Measurements from ENCODE around the gene DNASE1L1.

DNASE1L1 gene

DNA sequence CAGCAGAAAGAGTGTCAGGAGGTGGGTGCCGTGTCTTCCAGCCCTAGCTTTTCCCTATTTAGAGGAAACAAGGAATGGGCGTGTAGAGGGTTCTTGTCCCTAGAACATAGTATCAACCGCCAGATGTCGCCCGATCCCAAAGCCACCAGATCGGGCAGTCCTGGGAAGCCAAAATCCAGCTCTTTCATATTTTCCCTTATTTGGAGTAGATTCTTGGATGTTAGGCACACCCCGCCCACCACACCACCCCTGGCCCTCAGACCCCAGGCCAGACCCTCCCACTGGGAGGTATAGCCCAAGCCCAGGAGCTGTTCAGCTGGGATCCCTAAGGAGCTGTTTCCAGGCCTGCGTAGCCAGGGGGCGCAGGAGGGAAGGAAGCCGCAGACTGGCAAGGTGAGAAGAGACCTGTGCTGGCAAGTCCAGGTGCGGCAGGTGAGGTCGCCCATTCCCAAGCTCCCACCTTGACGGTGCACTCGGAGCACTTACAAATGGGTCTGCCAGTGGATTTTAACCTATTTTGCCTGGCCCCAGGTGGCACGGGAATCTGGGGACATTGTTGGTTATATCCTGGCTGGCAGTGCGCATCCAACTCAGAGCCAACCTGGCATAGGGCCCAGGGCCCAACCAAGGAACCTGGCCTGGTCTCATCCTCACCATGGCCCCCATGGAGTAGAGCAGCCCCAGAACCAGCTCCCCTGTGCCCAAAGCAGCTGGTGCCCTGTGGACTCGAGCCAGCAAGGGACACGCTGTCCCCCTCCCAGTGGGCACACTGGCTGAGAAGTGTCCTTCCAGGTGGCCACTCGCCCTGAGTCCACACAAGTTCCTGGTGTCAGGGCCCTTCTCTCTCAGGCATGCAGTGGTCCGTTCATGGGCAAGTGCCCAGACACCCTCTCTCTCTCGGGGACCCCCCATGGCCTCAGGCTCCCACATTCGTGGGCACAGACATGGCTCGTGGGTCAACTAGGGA lies 35.4 kb downstream of the DNASE1L1 start:
- H3K36me3 Mint-ChIP-seq (ENCODE audit: low read depth): peaks cover 7% of the 10 kb centered on the region
- no peaks in the 10 kb centered on the region for H3K27me3 Mint-ChIP-seq (ENCODE audit: low read depth)
- peak overlapping the region; percentile 31 for H3K27ac Mint-ChIP-seq
- H3K4me1 Mint-ChIP-seq (ENCODE audit: low read depth): peaks cover 16% of the 10 kb centered on the region
- H3K9me3 Mint-ChIP-seq: no peaks in the 10 kb centered on the region
- peak overlapping the region; percentile 74 for H3K4me3 Mint-ChIP-seq

DNA sequence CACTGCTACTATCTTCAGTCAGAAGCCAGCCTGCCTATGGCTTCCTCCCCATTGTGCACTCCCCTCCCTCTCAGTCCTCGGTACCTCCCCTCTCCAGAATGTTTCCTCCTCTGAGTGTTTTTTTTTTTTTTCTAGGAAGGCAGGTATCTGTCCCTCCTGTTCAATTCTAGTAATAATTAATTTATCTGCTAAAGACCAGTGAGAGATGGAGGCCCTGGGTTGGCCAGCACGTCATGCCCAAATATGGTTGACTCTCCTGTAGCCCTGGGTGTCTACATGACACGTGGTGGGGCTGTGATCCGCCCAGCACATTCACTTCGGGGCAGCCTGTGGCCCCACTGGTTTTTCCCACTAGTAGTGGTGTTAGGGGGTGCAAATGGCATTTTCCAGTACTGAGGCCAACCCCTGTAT lies 36.4 kb downstream of the DNASE1L1 start:
- Mint-ChIP-seq H3K27ac (peak overlapping the region; percentile 92), H3K27me3 (ENCODE audit: low read depth) (no peaks in the 10 kb centered on the region), H3K4me3 (peak overlapping the region; percentile 81), H3K36me3 (ENCODE audit: low read depth) (peaks cover 11% of the 10 kb centered on the region), H3K9me3 (no peaks in the 10 kb centered on the region), H3K4me1 (ENCODE audit: low read depth) (peaks cover 24% of the 10 kb centered on the region)

GRCh38 chrX:154371789-154372300 lies 37.2 kb downstream of the DNASE1L1 start:
- H3K4me3 Mint-ChIP-seq: peak overlapping the region; percentile 81
- no peaks in the 10 kb centered on the region for H3K27me3 Mint-ChIP-seq (ENCODE audit: low read depth)
- H3K27ac Mint-ChIP-seq: no peak overlapping the region
- H3K9me3 Mint-ChIP-seq: no peaks in the 10 kb centered on the region
- peaks cover 13% of the 10 kb centered on the region for H3K36me3 Mint-ChIP-seq (ENCODE audit: low read depth)
- peaks cover 20% of the 10 kb centered on the region for H3K4me1 Mint-ChIP-seq (ENCODE audit: low read depth)

- Mint-ChIP-seq H3K9me3 (no peaks in the 10 kb centered on the region), H3K4me1 (ENCODE audit: low read depth) (peaks cover 20% of the 10 kb centered on the region), H3K27me3 (ENCODE audit: low read depth) (no peaks in the 10 kb centered on the region), H3K27ac (peak overlapping the region; percentile 81), H3K4me3 (peak overlapping the region; percentile 82), H3K36me3 (ENCODE audit: low read depth) (peaks cover 13% of the 10 kb centered on the region)
Measured at GRCh38 chrX:154371017-154371788, 37.9 kb downstream of the DNASE1L1 start.

GRCh38 chrX:154370300-154371016 lies 38.6 kb downstream of the DNASE1L1 start:
- Mint-ChIP-seq H3K27ac (peak overlapping the region; percentile 88), H3K36me3 (ENCODE audit: low read depth) (peaks cover 15% of the 10 kb centered on the region), H3K4me3 (peak overlapping the region; percentile 90)

DNA sequence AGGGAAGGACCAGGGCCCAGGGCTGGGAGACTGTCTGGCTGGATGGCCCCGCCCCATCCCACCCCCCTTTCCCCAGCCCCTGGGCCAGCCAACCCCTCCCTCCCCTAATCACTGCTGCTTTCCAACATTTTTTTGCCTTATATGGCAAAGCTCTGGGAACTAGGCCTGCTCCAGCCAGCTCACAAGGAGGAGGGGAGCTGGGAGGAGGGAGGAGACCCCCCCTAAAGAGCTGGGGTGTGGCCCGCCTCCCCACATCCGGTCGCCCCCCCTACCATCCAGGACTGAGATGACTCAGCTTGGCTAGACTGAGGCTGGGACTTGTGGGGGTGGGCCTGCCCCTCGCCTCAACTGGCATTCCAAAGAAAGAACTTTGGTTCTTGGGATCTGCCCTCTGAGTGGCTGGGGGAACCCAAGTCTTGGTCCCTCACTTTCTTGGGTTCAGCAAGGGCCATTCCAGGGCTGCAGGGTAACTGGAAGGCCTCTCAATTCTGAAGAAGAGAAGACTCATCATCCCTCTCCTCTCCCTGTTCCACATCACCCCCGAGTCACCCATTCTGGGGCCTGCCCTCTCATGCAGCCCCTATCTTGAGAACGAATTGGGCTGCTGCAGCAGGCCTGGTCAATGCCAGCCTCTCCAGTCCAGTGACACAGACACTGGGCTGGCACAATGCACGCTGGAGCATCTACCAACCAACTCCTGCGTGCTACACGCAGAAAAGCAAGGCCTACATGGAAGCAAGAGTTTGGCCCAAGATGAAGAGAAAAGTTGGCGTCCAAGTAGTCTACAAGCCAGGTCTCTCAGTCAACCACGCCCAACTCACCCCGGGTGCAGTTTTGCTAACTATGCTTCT lies 39.4 kb downstream of the DNASE1L1 start:
- Mint-ChIP-seq H3K4me1 (ENCODE audit: low read depth) (peaks cover 21% of the 10 kb centered on the region), H3K4me3 (peak overlapping the region; percentile 90), H3K9me3 (no peaks in the 10 kb centered on the region), H3K27ac (peak overlapping the region; percentile 88), H3K36me3 (ENCODE audit: low read depth) (peaks cover 17% of the 10 kb centered on the region), H3K27me3 (ENCODE audit: low read depth) (no peaks in the 10 kb centered on the region)

More at GRCh38 chrX:154370300-154371016, 38.6 kb downstream of the DNASE1L1 start:
- H3K4me1 Mint-ChIP-seq (ENCODE audit: low read depth): peaks cover 22% of the 10 kb centered on the region
- H3K9me3 Mint-ChIP-seq: no peaks in the 10 kb centered on the region
- H3K27me3 Mint-ChIP-seq (ENCODE audit: low read depth): no peaks in the 10 kb centered on the region

DNA sequence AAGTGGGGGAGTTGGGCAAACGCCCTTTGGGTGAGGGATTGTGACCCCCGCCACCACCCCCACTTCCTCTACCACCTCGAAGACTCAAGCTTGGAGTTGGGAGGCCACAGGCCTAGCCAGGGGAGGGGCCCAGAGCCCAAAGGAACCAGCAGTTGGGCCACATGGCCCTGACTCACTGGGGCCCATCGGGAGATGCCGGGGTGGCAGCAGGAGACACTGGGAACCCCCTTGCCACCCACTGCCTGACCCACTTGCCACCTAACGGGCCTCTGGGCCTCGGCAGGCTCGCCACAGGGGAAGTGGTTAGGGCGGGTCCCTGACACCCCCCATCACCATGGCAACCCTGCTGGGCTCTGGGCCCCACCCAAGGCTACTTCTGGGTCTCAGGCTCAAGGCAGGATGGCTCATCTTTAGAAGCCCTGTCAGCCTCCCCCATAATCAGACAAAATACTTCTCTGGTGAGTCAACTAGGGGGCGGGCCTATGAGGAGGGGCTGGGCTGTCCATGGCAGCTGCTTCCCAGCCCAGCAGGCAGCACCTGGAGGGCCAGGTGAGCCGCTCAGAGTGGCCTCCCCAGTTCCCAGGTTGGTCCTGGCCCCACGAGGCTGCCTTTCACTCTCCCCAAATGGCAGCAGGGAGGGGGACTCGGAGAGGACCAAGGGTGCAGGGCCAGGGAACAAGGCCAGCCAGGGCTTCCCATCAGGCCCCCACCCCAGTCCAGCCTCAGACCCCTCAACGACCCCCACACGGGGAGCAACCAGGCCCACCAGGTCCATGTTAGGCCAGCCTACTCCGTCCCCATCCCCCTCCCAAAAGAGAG lies 40.2 kb downstream of the DNASE1L1 start:
- peaks cover 20% of the 10 kb centered on the region for H3K36me3 Mint-ChIP-seq (ENCODE audit: low read depth)
- H3K27me3 Mint-ChIP-seq (ENCODE audit: low read depth): no peaks in the 10 kb centered on the region
- H3K27ac Mint-ChIP-seq: peak overlapping the region; percentile 83
- no peaks in the 10 kb centered on the region for H3K9me3 Mint-ChIP-seq
- peak overlapping the region; percentile 90 for H3K4me3 Mint-ChIP-seq
- H3K4me1 Mint-ChIP-seq (ENCODE audit: low read depth): peaks cover 22% of the 10 kb centered on the region

DNA sequence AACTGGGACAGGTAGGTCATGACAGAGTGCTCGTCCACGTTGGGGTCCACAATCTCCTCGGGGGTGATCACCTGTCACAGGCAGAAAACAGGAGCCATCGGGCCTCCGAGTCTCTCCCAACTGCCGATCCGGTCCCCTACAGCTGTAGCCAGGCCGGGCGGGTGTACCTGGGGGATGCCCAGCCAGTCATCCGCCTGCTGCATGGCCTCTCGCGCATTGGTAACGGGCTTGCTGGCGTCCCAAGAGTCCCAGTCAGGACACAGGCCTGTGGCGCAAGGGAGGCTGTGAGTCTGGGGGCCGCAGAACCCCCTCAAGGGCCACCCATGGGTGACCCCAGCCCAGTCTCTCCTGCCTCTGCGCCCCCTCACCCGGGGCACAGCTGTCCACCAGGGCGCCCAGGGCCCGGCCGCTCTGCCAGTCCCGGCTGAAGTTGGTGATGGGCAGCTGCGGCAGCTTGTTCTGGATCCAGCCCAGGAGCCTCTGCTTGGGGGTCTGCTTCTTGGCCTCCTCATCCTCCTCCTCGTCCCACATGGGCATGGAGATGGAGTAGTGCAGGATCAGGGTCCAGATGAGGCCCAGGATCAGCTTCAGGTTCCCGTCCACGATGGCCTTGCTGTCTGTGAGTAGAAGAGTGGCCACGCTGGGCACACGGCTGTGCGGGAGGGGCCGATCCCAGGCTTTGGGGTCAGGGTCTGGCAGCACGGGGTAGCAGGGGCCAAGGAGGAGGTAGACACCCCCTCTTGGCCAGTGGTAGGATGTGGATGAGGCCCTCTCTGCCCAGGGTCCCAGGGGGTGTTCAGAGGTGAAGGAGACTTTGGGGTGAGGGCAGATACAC lies 41.4 kb downstream of the DNASE1L1 start:
- H3K27me3 Mint-ChIP-seq (ENCODE audit: low read depth): no peaks in the 10 kb centered on the region
- H3K9me3 Mint-ChIP-seq: no peaks in the 10 kb centered on the region
- H3K4me3 Mint-ChIP-seq: peak overlapping the region; percentile 90
- peaks cover 18% of the 10 kb centered on the region for H3K4me1 Mint-ChIP-seq (ENCODE audit: low read depth)
- H3K36me3 Mint-ChIP-seq (ENCODE audit: low read depth): peaks cover 20% of the 10 kb centered on the region
- H3K27ac Mint-ChIP-seq: peak overlapping the region; percentile 83

DNA sequence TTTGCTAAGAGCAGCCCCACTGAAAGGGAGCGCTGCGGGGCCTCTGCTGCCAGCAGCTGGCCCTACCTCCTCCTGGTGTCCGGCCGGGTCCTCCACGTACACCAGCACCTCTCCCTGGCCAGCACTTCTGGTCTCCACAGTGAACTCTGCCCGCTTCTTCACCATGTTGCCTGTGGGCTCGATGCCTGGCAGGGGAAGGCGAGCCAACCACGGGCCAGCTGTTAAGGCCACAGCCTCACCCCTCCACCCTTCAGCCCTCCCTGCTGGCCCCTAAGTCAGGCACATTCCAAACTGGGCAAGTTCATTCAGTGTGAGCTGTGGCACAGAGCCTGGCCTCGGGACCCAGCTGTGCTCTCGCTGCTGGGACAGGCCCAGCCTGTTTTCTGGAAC lies 42.4 kb downstream of the DNASE1L1 start:
- Mint-ChIP-seq H3K9me3 (no peaks in the 10 kb centered on the region), H3K27me3 (ENCODE audit: low read depth) (no peaks in the 10 kb centered on the region), H3K36me3 (ENCODE audit: low read depth) (peaks cover 20% of the 10 kb centered on the region), H3K4me1 (ENCODE audit: low read depth) (peaks cover 14% of the 10 kb centered on the region), H3K27ac (no peak overlapping the region), H3K4me3 (no peak overlapping the region)

DNA sequence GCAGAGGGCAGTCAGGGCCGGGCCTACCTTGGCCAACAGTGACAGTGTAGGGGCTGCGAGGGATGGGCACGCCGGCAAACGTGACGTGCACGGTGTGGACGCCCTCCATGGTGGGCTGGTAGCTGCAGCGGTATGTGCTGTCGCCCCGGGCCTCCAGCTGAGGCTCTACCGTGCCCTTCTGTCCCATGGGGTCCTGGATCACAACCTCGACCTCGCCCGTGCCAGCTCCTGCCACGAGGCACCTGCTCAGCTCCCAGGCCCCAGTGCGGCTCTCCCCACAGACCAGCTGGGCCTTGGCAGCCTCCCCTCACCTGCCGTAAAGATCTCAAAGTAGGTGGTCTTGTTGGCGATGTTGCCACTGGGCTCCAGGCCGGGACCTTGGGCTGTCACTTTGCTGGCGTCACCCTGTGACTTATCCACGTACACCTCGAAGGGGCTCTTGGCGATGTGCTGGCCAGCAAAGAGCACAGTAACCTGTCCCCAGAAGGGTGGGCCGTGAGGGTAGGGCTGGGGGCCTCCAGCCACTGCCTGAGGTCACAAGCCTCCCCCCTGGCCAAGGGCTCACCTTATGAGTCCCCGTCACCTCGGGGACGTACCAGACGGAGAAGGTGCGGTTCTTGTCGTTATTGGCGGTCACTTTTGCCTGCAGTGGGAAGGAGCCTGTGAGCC lies 42.9 kb downstream of the DNASE1L1 start:
- no peak overlapping the region for H3K4me3 Mint-ChIP-seq
- no peaks in the 10 kb centered on the region for H3K9me3 Mint-ChIP-seq
- H3K27me3 Mint-ChIP-seq (ENCODE audit: low read depth): no peaks in the 10 kb centered on the region
- H3K27ac Mint-ChIP-seq: no peak overlapping the region
- H3K36me3 Mint-ChIP-seq (ENCODE audit: low read depth): peaks cover 20% of the 10 kb centered on the region
- peaks cover 14% of the 10 kb centered on the region for H3K4me1 Mint-ChIP-seq (ENCODE audit: low read depth)

DNA sequence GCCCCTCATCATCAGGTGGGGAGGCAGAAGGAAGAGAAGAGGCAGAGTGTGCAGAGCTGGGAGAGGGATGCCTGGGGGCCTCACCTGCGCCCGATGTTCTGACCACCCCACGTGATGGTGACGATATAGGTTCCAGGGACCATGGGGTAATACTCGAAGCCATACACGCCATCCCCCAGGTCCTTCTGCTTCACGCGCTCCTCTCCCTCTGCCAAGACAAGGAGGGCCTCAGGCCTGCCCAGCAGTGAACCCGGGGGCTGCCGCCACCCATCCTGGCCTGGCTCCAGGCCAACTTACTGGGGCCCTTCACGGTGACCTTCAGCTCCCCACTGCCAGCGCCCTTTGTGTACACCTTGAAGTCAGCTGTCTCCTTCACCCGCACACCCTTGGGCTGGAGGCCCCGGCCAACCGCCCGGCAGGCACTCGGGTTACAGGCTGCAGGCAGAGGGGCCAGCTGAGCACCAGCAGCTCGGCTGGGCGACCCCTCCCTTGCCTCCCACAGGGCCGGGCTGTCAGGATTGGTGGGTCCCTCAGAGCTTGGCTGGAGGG lies 43.9 kb downstream of the DNASE1L1 start:
- Mint-ChIP-seq H3K36me3 (ENCODE audit: low read depth) (peaks cover 20% of the 10 kb centered on the region), H3K9me3 (no peaks in the 10 kb centered on the region), H3K4me3 (no peak overlapping the region), H3K4me1 (ENCODE audit: low read depth) (peaks cover 14% of the 10 kb centered on the region), H3K27ac (no peak overlapping the region), H3K27me3 (ENCODE audit: low read depth) (no peaks in the 10 kb centered on the region)

Data from T-helper 1 cell treated with Interleukin-12 subunit alpha and Interleukin-12 subunit beta and Interleukin-4 antibody, amounts not matched to agents 30 μg/mL and 1 μg/mL, for 36 hours (primary cell).